Epidermal melanocyte (primary cell): Measurements from ENCODE around the gene WNT4.

Experiments used
- DNase-seq: peaks from one replicate; pipeline ENCODE4 v3.0.0; 2011; ENCODE audit warnings: low spot score; ENCODE audit not compliant: insufficient read length

WNT4 gene

GRCh38 chr1:22132517-22133235 is 10.2 kb downstream of the WNT4 start:
- DNase-seq, result no peak

DNA sequence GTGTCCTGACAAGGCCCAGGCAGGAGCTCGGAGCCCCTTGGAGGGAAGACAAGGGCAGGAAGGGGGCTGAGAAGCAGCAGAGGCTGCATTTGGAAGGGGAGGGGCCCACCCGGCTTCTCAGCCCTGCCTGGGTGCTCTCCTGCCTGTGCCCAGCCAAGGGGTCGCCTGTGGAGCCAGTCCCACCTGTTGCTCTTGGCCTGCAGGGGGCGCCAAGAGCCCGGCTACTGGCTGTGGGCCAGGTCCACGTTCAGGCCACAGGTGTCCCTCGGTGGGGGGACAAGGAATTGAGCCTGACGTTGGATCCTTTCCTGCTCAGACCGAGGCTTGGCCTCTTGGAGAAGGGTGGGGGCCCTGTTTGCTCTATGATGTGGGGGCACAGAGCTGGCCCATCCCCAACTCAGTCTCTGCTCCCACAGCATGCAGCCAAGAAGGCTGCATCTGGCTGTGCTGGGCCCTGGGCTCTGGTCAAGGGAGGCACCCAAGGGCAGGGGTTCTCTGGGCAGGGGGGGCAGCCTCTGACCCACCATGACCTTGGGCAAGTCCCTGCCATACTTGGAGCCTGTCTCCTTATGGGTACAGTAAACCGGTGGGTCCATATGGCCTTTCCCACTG is 10.9 kb downstream of the WNT4 start:
- no peak for DNase-seq

GRCh38 chr1:22131062-22131461 is 11.8 kb downstream of the WNT4 start:
- no peak for DNase-seq

DNA sequence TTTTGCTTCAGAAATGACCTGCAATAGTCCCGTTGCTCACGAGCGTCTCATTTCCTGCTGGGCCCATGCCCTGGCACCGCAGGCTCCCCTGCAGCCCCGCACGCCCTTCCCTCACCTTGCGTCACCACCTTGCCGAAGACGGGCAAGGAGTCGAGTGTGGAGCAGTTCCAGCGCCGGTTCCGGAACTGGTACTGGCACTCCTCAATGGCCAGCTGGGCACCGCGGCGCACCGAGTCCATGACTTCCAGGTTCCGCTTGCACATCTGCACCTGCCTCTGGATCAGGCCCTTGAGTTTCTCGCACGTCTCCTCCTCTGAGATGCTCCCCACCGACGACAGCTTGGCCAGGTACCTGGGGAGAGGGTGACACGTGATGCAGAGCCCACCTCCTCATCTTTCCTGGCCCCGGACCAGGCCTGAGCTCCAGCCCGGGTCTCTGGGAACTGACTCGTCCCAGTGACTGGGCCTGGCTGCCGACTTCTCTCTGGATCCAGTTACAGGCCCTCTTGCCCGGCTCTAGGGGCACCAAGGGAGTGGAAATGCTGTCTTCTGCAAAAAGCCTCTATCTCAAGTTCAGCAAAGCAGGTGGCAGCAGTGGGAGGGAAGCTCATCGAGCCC is 13.3 kb downstream of the WNT4 start:
- no peak for DNase-seq

- no peak for DNase-seq
These were observed 14.5 kb downstream of the WNT4 start for GRCh38 chr1:22128392-22128791.

- no peak for DNase-seq
These were observed 15.2 kb downstream of the WNT4 start for GRCh38 chr1:22127731-22128130.

- no peak for DNase-seq
These were observed 15.6 kb downstream of the WNT4 start for GRCh38 chr1:22127248-22127647.

- DNase-seq, result no peak
These were observed 16.4 kb downstream of the WNT4 start for GRCh38 chr1:22126531-22126930.

DNA sequence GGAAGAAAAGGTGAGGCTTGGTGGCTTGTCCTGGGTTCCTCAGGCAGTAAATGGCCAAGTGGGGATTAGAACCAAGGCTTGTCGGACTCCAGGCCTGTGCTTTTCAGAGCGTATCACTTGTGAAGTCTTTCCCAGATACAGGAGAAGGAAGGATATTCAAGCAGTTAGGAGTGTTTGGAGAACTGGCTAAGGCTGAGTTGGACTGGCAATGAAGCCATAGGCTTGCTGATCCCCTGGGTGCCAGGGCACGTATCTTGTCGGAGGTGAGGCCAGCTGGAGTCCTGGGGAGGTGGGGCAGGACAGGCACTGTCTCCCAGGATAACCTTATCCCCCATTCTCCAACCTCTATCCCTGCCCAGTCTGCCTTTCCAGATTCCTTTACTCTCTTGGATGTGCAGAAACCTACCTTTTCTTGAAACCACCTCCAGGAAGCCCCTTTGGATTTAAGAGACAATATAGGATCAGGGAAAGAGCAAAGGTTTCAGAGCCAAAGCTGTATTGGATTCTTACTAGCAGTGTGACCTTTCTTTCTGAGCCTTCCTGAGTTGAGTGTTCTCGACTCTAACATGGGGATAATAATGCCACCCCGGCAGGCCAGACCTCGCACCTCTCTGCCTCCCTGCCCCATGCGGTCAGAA is 18.2 kb downstream of the WNT4 start:
- no peak for DNase-seq

- DNase-seq, result no peak
These were observed 18.9 kb downstream of the WNT4 start for GRCh38 chr1:22123901-22124404.

DNA sequence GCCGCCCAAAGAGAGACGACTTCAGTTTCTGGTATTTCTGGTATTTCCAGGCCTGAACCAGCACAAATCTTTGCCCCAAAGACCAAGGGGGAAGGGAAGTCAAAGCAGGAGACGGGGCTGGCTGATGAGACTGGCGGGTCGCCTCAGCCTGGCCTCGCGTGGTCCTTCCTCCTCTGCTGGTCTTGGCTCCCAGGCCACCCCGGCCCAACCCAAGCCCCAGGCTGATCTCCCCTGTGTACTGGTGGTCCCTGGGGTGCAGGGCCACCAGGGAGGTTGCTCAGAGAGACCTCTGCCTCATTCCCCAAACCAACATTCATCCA is 19.9 kb downstream of the WNT4 start:
- DNase-seq, result no peak

GRCh38 chr1:22122273-22123070 is 20.4 kb downstream of the WNT4 start:
- DNase-seq, result peak; percentile 86

- DNase-seq, result no peak
These were observed 21.4 kb downstream of the WNT4 start for GRCh38 chr1:22121421-22121911.

GRCh38 chr1:22120469-22120790 is 22.5 kb downstream of the WNT4 start:
- no peak for DNase-seq

DNA sequence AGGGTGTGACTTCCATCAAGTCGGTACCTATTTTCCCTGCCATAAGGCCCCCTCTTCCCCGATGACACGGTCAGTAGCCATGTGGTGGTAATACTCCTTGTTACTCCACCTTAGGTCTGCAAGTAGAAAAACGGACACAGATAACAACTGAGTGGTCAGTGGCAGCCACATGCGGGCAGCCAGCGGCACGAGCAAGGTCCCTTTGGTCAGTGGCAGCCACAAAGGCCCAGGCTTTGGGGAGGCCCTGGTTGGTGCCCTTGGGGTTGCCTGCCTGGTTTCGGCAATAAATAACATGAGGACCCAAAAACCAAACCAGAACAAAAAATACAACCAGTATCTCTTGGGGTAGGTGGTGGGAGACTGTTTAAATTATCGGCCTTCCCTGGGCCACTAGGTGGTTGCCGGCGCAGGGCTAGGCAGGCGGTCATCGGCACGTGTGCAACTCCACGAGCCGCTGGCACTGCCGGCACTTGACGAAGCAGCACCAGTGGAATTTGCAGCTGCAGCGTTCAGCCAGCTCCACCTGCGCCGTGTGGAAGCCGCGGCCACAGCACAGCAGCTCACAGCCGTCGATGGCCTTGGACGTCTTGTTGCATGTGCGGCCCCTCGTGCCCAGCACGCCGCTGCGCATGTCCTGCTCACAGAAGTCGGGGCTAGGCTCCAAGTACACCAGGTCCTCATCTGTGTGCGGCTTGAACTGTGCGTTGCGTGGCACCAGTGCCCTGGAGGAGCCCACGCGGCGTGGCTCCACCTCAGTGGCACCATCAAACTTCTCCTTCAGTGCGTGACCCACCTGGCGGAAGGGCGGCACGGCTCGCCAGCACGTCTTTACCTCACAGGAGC is 23.1 kb downstream of the WNT4 start:
- DNase-seq, result no peak

GRCh38 chr1:22118291-22118992 is 24.5 kb downstream of the WNT4 start:
- no peak for DNase-seq

DNA sequence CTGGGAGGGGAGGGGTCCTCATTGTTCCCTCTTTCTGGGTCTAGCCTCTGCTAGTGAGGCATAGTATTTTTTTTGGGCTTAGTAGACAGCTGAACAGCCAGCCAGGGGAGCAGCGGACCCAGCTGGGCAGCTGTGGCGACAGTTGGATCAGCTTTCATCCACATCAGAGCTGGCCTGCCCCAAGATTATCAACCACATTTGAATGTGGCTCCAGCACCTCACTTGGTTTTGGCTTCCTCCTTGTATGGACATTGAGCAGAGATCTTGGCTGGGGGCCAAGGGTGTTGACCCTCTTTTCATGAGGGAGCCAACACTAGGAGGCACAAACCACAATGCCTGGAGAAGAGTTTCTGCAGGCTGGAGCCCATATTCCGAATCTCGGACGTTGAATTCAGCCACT is 25.0 kb downstream of the WNT4 start:
- DNase-seq, result no peak

DNA sequence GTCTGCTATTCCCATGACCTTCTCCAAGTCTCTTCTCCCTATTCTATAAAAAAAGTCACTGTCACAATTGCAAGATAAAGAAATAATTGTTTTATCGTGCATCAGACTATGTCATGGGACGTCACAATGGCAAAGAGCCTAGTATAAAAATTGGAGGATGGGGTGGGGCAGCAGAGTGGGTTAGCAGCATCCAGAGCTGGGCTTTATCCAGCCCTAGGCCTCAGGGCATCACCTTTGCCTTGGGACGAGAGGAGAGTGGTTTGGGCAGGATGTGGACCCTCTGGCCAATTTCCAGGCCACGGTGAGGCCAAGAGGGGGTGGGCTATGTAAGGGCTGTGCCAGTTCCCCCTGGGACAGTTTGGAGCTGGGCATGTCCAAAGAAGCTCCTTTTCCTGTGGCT is 25.7 kb downstream of the WNT4 start:
- DNase-seq, result no peak

DNA sequence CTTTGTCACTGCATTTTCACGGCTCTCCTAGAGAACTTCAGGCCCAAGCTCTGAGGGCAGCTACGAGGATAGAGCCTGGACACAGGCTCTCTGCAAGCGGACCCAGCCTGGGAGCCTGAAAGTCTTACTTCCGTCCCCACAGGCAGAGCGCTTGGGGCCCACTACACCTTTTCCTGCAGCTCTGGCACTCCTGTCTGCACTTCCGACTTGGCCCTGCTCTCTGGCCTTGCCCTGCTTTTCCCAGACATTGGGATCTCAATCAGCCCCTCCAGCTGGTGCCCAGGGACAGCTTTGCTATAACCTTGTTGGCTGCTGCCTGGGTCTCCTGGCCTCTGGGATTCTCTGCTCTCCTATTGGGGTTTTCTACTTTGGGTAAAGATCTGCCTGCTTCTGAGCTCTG is 27.6 kb downstream of the WNT4 start:
- no peak for DNase-seq
